WI38 (cell line): ENCODE measurements around the gene CDH22.

Experiments
- H3K4me3 ChIP-seq: 2 replicates; pipeline ENCODE4 v1.5.1; 2011; ENCODE audit warnings: low read depth, mild to moderate bottlenecking, control low read depth, low read length
- TF ChIP-seq, protein P1 (sequence below): IDR thresholded peaks from 2 replicates; pipeline ENCODE4 v1.5.1; 2012; ENCODE audit warnings: low read depth, mild to moderate bottlenecking, control low read depth, low read length

CDH22 gene

DNA sequence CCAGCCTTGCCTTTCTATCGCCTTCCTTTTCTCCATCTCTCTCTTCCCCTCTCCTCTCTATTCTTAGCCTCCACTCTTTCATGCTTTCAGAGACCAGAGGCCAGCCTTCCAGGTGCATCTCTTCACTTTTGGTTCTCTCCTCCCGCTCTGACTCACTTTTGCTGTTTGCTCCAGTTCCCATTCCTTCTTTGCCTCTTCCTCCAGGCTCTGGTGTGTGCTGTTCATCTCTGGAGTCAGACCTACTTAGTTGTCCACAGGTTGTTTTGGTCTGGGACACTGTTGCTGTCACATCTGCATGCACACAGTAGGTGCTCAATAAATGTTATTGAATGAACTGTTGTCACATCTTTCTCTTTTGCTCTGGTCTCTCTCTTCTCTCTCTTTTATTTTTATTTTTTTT lies 1.6 kb upstream of the CDH22 start:
- TF ChIP-seq, protein P1, sequence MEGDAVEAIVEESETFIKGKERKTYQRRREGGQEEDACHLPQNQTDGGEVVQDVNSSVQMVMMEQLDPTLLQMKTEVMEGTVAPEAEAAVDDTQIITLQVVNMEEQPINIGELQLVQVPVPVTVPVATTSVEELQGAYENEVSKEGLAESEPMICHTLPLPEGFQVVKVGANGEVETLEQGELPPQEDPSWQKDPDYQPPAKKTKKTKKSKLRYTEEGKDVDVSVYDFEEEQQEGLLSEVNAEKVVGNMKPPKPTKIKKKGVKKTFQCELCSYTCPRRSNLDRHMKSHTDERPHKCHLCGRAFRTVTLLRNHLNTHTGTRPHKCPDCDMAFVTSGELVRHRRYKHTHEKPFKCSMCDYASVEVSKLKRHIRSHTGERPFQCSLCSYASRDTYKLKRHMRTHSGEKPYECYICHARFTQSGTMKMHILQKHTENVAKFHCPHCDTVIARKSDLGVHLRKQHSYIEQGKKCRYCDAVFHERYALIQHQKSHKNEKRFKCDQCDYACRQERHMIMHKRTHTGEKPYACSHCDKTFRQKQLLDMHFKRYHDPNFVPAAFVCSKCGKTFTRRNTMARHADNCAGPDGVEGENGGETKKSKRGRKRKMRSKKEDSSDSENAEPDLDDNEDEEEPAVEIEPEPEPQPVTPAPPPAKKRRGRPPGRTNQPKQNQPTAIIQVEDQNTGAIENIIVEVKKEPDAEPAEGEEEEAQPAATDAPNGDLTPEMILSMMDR: no peak
- H3K4me3 ChIP-seq: no peak overlapping the region

DNA sequence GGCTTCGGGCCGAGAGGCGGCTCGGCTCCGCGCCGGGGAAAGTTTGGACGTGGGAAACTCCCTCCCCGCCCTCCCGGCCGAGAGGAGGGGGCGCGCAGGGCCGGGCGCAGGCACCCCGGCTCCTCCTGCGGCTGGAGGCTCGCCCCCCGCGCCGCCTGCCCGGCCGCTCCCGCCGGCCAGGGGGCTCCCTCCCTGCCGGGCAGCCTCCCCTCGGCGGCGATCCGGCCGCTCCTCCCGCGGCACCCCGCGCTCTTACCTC lies 370 bp downstream of the CDH22 start:
- no peak overlapping the region for H3K4me3 ChIP-seq
- TF ChIP-seq, protein P1: no peak

DNA sequence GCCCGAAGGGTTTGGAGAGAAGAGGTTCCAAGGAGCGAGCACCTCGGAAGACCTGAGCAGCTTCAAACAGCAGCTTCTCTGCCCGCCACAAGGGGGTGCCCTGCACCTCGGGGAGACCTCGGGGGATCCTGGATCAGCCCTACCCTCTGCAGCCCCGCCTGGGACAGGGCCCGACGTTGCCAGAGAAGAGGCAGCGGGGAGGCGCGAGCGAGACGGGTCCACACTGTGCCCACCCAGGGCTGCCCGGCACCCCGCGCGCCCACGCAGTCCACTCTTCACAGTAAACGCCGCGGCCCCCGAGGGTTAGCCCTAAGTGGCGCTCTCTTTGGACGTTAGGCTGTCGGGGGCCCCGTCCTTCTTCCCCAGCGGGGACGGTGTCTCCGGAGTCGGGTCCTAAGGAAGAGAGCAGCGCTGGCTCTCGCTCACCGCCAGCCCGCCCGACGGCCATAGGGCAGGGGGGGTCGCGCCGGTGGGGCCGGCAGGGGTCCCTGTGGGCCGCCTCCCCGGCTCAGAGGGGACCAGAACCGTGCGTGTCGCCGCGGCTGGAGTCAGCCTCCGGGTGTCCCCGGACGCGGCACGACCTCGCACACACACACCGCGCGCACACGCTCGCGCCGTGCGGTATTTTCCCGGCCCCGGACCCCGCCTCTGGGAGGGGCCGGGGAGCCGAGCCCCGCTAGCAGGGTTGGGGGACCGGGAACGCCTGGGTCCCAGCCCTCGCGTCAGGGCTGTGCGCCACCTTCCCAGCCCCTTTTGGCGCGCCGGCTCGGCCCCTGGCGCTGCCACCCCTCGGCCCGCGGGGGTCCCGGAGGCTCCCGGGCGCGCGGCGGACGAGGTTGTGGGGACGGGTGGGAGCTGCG lies 929 bp downstream of the CDH22 start:
- TF ChIP-seq, protein P1: peak; percentile 73
- no peak overlapping the region for H3K4me3 ChIP-seq

DNA sequence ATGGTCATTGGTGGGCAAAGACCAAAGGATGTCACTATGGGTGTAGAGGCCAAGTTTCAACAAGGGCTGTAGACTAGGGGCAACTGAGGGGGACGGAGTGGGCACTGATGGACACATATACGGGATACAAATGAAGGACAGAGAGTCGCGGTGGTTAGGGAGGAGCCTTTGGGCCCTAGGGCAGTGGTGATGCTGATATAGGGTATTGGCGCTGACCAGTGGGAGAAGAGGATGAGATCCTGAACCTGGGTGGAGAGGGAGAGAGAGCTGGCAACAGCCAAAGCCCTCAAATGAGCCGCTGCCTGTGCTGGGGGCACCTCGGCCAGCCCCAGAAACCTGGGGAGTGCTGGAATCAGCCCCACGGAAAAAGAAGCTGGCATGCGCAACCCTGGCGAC lies 1.6 kb downstream of the CDH22 start:
- TF ChIP-seq, protein P1: no peak
- H3K4me3 ChIP-seq: no peak overlapping the region

DNA sequence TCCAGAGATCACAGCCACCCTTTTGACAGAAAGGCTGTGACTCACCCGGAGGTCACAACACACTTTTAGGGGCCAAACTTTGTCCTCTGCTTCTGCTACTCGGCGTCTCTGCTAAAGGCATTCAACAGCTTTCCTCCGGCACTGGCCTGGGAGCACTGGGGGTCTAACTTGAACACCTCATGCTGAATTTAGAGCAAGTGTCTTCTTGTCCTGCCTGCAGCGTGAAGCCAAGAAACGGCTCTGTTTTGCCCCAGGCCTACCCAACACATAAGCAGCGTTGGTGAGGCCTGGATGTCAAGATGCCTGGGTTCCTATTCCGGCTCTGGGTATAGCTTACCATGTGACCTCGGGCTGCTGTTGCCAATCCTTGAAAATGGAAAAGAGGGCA lies 2.3 kb downstream of the CDH22 start:
- TF ChIP-seq, protein P1: no peak
- no peak overlapping the region for H3K4me3 ChIP-seq

DNA sequence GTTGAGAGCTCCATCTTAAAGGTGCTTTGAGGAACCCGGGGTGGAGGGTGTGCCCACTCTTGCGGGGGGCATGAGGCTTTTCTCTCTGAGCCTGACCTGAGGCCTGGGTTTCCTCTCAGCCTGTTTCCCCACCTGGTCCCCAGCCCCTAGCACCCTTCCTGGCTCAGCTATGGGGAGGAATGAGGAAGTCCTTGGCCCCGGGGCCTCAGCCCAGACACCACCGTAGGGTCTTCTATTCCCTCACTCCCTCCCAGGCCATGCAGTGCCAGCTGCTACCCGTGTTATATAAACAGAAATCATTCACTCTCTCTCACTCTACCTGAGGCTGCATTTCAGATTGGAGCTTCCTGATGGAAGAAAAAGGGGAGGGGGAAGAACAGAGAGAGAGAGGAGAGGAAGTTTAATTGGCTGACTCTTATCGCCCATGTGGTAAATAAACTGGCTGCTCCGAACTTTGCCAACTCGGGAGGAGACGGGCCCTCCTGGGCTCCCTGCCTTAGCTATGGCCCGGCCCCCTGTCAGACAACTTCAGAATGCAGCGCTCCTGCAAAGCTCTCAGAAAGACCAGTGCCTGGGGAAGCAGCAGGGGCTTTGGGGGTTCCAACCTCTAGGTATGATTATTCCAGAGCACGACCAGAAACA lies 2.8 kb downstream of the CDH22 start:
- H3K4me3 ChIP-seq: no peak overlapping the region
- TF ChIP-seq, protein P1: no peak

DNA sequence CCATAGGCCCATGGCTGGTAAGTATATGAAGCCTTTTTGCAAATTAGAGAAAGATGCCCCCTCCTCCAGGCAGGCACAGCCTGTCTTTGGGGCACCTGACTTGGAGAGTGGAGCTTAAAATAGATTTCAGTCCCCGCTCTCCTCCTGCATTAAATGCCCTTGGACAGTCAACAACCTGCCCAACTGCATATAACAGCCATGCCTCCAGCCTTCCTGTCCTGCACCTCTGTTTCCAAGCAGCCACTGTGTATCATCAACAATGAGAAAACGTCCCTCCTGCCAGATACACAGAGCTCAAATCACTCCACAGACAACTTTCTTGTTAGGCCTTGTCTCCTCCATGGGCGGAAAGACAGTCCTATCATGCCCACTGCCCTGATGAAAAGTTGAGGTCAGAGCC lies 3.4 kb downstream of the CDH22 start:
- no peak overlapping the region for H3K4me3 ChIP-seq
- TF ChIP-seq, protein P1: no peak
